ENCODE measurements around the gene TUBA8.

The TUBA8 gene

GRCh38 chr22:18111759-18112330, 1.2 kb downstream of the TUBA8 start:
- Histone ChIP-seq H2AFZ (ENCODE audit: low read depth, low read length, severe bottlenecking) (no peak overlapping the region), H3F3A (ENCODE audit: insufficient read depth) (no peaks in the 10 kb centered on the region), H4K20me1 (ENCODE audit: low read depth, low read length) (no peaks in the 10 kb centered on the region), H3K9me2 (replicated peaks; ENCODE audit: insufficient read depth, low read length) (no peaks in the 10 kb centered on the region), H3K4me2 (ENCODE audit: low read depth, low read length, poor library complexity, severe bottlenecking) (no peak overlapping the region), H3K36me3 (ENCODE audit: low read length) (no peaks in the 10 kb centered on the region), H3K4me3 (ENCODE audit: insufficient read depth, low read length, poor library complexity, severe bottlenecking) (no peak overlapping the region), H3K27ac (ENCODE audit: low read depth, low read length) (no peak overlapping the region), H3K9me3 (ENCODE audit: insufficient read depth, low read length) (no peaks in the 10 kb centered on the region), H3K27me3 (ENCODE audit: low read length) (no peaks in the 10 kb centered on the region), H3K9ac (ENCODE audit: low read length) (no peak overlapping the region), H3K79me2 (ENCODE audit: insufficient read depth, low read length) (no peaks in the 10 kb centered on the region)
- TF ChIP-seq EZH2phosphoT487 (conservative IDR thresholded peaks at IDR 0.05; ENCODE audit: low read length) = no peak
- TF ChIP-seq CTCF (IDR thresholded peaks at IDR 0.05; ENCODE audit: insufficient read depth, low read length, poor library complexity, severe bottlenecking) = no peak

GRCh38 chr22:18112440-18112839, 1.8 kb downstream of the TUBA8 start:
- H3K4me3 ChIP-seq (ENCODE audit: insufficient read depth, low read length, poor library complexity, severe bottlenecking) = no peak overlapping the region
- TF ChIP-seq CTCF (IDR thresholded peaks at IDR 0.05; ENCODE audit: insufficient read depth, low read length, poor library complexity, severe bottlenecking) = no peak
- no peak for TF ChIP-seq EZH2phosphoT487 (conservative IDR thresholded peaks at IDR 0.05; ENCODE audit: low read length)
- H3F3A ChIP-seq (ENCODE audit: insufficient read depth) = no peaks in the 10 kb centered on the region
- H3K9me2 ChIP-seq (replicated peaks; ENCODE audit: insufficient read depth, low read length) = no peaks in the 10 kb centered on the region
- H3K27ac ChIP-seq (ENCODE audit: low read depth, low read length) = no peak overlapping the region
- H4K20me1 ChIP-seq (ENCODE audit: low read depth, low read length) = no peaks in the 10 kb centered on the region
- H2AFZ ChIP-seq (ENCODE audit: low read depth, low read length, severe bottlenecking) = no peak overlapping the region
- H3K27me3 ChIP-seq (ENCODE audit: low read length) = no peaks in the 10 kb centered on the region
- H3K4me2 ChIP-seq (ENCODE audit: low read depth, low read length, poor library complexity, severe bottlenecking) = no peak overlapping the region
- H3K9me3 ChIP-seq (ENCODE audit: insufficient read depth, low read length) = no peaks in the 10 kb centered on the region
- H3K9ac ChIP-seq (ENCODE audit: low read length) = no peak overlapping the region
- H3K36me3 ChIP-seq (ENCODE audit: low read length) = no peaks in the 10 kb centered on the region
- H3K79me2 ChIP-seq (ENCODE audit: insufficient read depth, low read length) = no peaks in the 10 kb centered on the region

- Histone ChIP-seq H3K9me3 (ENCODE audit: insufficient read depth, low read length) (no peaks in the 10 kb centered on the region), H3K9ac (ENCODE audit: low read length) (no peak overlapping the region), H3F3A (ENCODE audit: insufficient read depth) (no peaks in the 10 kb centered on the region), H2AFZ (ENCODE audit: low read depth, low read length, severe bottlenecking) (no peak overlapping the region), H3K4me2 (ENCODE audit: low read depth, low read length, poor library complexity, severe bottlenecking) (no peak overlapping the region), H4K20me1 (ENCODE audit: low read depth, low read length) (no peaks in the 10 kb centered on the region), H3K4me3 (ENCODE audit: insufficient read depth, low read length, poor library complexity, severe bottlenecking) (no peak overlapping the region), H3K36me3 (ENCODE audit: low read length) (no peaks in the 10 kb centered on the region), H3K27me3 (ENCODE audit: low read length) (no peaks in the 10 kb centered on the region), H3K27ac (ENCODE audit: low read depth, low read length) (no peak overlapping the region), H3K79me2 (ENCODE audit: insufficient read depth, low read length) (no peaks in the 10 kb centered on the region), H3K9me2 (replicated peaks; ENCODE audit: insufficient read depth, low read length) (no peaks in the 10 kb centered on the region)
- no peak for TF ChIP-seq CTCF (IDR thresholded peaks at IDR 0.05; ENCODE audit: insufficient read depth, low read length, poor library complexity, severe bottlenecking)
- no peak for TF ChIP-seq EZH2phosphoT487 (conservative IDR thresholded peaks at IDR 0.05; ENCODE audit: low read length)
Measured at GRCh38 chr22:18113680-18114394, 3.2 kb downstream of the TUBA8 start.
